ENCODE data around the gene ASMTL. TPM values are rescaled to one million over a fixed set of nuclear protein-coding genes. Genes with fewer than 3 reads are reported as not detected.

The ASMTL gene
- total RNA-seq, 1 donor from 2014 or later, result 4.7 TPM

DNA sequence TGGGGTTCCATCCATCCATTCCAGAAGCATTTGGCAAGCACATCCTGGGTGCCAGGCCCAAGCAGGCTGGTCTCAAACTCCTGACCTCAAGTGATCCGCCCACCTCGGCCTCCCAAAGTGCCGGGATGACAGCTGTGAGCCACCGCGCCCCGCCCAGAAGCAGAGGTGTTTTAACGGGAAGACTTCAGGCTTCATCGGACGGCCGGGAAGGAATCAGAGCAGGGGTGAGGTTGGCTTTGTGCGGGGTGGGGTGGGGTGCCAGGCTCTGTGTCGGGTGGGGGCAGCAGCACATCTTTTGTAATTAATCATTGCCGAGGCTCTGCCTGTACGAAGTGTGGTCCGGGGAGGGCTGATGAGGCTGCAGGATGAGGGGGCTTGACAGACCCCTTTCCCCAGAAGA, 55.7 kb downstream of the ASMTL start:
- Histone ChIP-seq H3K27me3 (ENCODE audit: control insufficient read depth, insufficient read depth, low read length) (no peaks in the 10 kb centered on the region), H3K4me3 (ENCODE audit: low read depth, low read length) (no peak overlapping the region), H3K36me3 (ENCODE audit: control insufficient read depth, insufficient read depth, low read length) (peaks cover 4% of the 10 kb centered on the region)
- no peak for DNase-seq (ENCODE audit: low read depth)
- FAIRE-seq, result no peak
- TF ChIP-seq, protein P1, sequence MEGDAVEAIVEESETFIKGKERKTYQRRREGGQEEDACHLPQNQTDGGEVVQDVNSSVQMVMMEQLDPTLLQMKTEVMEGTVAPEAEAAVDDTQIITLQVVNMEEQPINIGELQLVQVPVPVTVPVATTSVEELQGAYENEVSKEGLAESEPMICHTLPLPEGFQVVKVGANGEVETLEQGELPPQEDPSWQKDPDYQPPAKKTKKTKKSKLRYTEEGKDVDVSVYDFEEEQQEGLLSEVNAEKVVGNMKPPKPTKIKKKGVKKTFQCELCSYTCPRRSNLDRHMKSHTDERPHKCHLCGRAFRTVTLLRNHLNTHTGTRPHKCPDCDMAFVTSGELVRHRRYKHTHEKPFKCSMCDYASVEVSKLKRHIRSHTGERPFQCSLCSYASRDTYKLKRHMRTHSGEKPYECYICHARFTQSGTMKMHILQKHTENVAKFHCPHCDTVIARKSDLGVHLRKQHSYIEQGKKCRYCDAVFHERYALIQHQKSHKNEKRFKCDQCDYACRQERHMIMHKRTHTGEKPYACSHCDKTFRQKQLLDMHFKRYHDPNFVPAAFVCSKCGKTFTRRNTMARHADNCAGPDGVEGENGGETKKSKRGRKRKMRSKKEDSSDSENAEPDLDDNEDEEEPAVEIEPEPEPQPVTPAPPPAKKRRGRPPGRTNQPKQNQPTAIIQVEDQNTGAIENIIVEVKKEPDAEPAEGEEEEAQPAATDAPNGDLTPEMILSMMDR (IDR thresholded peaks at IDR 0.05; ENCODE audit: insufficient read depth, low read length, severe bottlenecking), result no peak

DNA sequence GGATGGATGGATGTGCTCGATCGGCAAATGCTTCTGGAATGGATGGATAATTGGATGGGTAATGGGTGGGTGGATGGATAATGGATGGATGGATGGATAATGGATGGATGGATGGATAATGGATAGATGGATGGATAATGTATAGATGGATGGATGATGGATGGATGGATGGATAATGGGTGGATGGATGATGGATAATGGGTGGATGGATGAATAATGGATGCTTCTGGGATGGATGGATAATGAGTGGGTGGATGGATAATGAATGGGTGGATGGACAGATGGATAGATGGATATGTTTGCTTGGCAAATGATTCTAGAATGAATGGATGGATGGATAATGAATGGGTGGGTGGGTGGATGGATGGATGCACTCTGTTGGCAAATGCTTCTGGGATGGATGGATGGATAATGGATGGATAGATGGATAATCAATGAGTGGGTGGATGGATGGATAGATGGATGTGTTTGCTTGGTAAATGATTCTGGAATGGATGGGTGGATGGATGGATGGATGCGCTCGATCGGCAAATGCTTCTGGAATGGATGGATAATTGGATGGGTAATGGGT, 57.0 kb downstream of the ASMTL start:
- TF ChIP-seq, protein P1 (IDR thresholded peaks at IDR 0.05; ENCODE audit: insufficient read depth, low read length, severe bottlenecking), result no peak
- FAIRE-seq, result no peak
- H3K27me3 ChIP-seq (ENCODE audit: control insufficient read depth, insufficient read depth, low read length), result no peaks in the 10 kb centered on the region
- no peak overlapping the region for H3K4me3 ChIP-seq (ENCODE audit: low read depth, low read length)
- H3K36me3 ChIP-seq (ENCODE audit: control insufficient read depth, insufficient read depth, low read length), result peaks cover 1% of the 10 kb centered on the region
- DNase-seq (ENCODE audit: low read depth), result no peak

DNA sequence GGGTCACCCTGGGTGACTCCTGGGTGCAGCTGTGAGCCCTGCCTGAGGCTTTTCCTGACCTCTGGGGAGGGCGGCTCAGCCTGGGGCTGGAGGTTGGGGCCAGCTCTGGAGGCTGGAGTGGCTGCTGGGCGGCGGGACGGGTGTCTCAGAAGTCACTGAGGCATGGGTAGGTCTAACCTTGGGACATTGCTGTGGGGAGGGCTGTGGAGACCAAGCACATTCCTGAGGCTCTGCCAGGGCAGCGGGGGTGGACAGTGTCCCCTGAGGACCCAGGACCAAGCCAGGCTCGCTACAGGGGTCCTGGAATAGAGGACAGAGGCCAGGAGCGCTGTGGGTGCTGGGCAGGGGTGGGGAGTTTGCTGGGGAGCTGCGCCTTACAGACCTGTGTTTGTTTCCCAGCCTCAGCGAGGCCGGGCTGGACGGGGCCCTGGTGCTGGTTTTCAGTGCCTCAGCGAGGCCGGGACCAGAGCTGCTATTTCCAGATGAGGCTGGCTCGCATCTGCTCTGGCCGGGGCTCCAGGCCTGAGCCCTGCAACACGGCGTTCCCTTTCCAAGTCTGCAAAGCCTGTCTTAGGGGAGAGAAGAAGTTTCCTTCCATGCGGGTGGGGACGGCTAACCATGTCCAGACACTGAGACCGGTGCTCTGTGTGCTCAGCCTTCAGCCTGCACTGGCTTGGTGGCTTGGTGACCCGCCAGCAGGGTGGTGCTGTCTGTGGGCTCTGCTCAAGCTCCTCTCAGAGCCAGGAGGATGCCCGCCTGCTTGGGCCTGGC, 57.8 kb downstream of the ASMTL start:
- Histone ChIP-seq H3K4me3 (ENCODE audit: low read depth, low read length) (no peak overlapping the region), H3K27me3 (ENCODE audit: control insufficient read depth, insufficient read depth, low read length) (no peaks in the 10 kb centered on the region), H3K36me3 (ENCODE audit: control insufficient read depth, insufficient read depth, low read length) (peaks cover 5% of the 10 kb centered on the region)
- FAIRE-seq (no peak), DNase-seq (ENCODE audit: low read depth) (no peak)
- TF ChIP-seq, protein P1 (IDR thresholded peaks at IDR 0.05; ENCODE audit: insufficient read depth, low read length, severe bottlenecking), result no peak

DNA sequence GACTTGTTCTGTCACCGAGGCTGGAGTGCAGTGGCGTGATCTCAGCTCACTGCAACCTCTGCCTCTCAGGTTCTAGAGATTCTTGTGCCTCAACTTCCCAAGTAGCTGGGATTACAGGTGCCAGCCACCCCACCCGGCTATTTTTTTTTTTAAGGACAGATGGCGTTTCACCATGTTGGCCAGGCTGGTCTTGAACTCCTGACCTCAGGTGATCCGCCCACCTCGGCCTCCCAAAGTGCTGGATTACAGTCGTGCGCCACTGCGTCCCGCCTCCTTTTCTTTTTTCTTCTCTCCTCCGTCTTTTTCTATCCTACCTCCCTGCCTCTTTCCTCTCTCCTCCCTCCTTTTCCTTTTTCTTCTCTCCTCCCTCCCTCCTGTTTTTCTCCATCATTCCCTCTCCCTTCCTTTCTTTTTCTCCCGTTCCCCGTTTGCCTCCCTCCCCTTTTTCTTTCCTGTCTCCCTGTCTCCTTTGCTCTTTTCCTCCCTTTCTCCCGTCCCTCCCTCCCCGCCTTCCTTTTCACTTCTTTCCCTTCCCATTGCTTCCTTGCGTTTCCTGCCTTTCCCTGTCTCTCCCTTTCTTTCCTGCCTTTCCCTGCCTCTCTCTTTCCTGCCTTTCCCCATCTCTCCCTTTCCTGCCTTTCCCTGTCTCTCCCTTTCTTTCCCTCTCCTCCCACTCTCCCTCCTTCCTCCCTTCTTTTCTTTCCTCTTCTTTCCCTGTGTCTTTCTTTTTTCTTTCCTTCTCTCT, 58.7 kb downstream of the ASMTL start:
- Histone ChIP-seq H3K36me3 (ENCODE audit: control insufficient read depth, insufficient read depth, low read length) (peaks cover 13% of the 10 kb centered on the region), H3K27me3 (ENCODE audit: control insufficient read depth, insufficient read depth, low read length) (no peaks in the 10 kb centered on the region), H3K4me3 (ENCODE audit: low read depth, low read length) (no peak overlapping the region)
- DNase-seq (ENCODE audit: low read depth), result no peak
- FAIRE-seq, result no peak
- TF ChIP-seq, protein P1 (IDR thresholded peaks at IDR 0.05; ENCODE audit: insufficient read depth, low read length, severe bottlenecking), result no peak

DNA sequence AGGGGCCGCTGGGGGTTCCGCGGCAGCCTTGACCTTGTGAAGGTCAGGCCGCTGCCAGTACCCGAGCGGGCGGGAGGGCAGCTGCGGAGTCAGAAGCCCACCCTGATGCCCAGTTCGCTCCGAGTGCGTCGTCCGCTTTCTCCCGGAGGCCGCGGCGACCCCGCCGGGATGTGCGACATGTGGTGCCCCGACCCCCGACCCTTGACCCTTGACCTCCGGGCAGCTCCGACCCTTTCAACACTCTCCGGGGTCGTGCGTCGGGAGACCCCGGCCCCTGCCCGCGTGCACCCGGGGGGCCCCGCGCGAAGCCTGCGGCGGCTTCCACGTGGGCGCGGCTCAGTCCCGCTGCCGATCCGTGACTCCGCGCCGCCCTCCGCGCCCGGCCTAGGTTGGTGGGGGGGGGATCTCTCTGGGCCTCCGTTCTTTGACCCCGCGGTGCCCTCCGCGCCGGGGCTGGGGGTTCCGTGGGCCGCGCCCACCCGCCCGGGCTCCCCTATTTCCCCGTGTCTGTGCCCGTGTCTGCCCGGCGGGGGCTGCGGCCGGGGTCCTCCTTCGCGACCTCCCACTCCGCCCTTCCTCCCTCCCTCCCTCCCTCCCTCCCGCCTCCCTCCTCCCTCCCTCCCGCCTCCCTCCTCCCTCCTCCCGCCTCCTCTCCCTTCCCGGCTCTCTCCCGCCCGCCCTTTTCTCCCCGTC, 60.2 kb downstream of the ASMTL start:
- DNase-seq (ENCODE audit: low read depth) (peak; percentile 23), FAIRE-seq (no peak)
- H3K36me3 ChIP-seq (ENCODE audit: control insufficient read depth, insufficient read depth, low read length), result peaks cover 20% of the 10 kb centered on the region
- TF ChIP-seq, protein P1 (IDR thresholded peaks at IDR 0.05; ENCODE audit: insufficient read depth, low read length, severe bottlenecking), result no peak
- H3K4me3 ChIP-seq (ENCODE audit: low read depth, low read length), result peak overlapping the region; percentile 100
- H3K27me3 ChIP-seq (ENCODE audit: control insufficient read depth, insufficient read depth, low read length), result no peaks in the 10 kb centered on the region
